ENCODE data around the gene PHRF1. TPM values are rescaled to one million over a fixed set of nuclear protein-coding genes. Genes with fewer than 3 reads are reported as not detected.

Gene PHRF1
- total RNA-seq, 6 donors from 2014 or later = 25.7 to 93.2 (median 37.9) TPM

DNA sequence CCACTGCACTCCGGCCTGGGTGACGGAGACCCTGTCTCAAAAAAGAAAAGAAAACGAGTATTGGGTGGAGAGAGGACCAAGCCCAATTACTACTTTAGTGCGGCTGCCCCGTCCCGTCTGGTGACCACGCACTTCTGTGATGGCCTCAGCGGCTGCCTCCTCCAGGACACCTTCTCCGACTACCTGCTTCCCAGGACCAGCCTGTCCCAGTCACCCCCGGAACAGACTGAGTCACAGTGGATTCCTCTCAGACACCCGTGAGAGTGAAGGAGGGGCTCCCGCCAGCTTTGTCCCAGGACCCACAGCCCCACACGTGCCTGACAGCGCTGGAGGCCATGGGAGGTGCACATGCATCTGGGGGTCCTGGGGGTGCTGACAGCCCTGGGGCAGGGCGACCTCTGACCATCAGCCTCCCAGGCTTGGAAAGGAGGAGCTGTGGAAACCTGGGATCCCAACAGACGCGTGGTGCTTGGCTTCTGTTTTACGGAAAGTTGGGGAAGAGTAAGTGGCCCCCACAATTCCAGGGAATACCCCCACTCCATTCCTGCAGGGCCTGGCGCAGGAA lies 65.6 kb downstream of the PHRF1 start:
- peaks cover 6 to 28% (median 15%) of the 10 kb centered on the region in 4 donors for H3K36me3 ChIP-seq
- WGBS, 2 donors = 98 to 100% methylated on average over 14 to 19 of the region's 19 CpGs
- H3K9me3 ChIP-seq = no peaks in the 10 kb centered on the region
- H3K4me1 ChIP-seq = peaks cover 13 to 36% (median 23%) of the 10 kb centered on the region in 4 donors
- no peak overlapping the region for H3K27ac ChIP-seq
- TF ChIP-seq, protein P1, sequence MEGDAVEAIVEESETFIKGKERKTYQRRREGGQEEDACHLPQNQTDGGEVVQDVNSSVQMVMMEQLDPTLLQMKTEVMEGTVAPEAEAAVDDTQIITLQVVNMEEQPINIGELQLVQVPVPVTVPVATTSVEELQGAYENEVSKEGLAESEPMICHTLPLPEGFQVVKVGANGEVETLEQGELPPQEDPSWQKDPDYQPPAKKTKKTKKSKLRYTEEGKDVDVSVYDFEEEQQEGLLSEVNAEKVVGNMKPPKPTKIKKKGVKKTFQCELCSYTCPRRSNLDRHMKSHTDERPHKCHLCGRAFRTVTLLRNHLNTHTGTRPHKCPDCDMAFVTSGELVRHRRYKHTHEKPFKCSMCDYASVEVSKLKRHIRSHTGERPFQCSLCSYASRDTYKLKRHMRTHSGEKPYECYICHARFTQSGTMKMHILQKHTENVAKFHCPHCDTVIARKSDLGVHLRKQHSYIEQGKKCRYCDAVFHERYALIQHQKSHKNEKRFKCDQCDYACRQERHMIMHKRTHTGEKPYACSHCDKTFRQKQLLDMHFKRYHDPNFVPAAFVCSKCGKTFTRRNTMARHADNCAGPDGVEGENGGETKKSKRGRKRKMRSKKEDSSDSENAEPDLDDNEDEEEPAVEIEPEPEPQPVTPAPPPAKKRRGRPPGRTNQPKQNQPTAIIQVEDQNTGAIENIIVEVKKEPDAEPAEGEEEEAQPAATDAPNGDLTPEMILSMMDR (IDR thresholded peaks at IDR 0.05) = no peak
- TF ChIP-seq EP300 (IDR thresholded peaks at IDR 0.05) = no peak
- peaks cover 0 to 37% (median 18%) of the 10 kb centered on the region in 4 donors for H3K27me3 ChIP-seq
- H3K4me3 ChIP-seq = no peak overlapping the region
- no peak for ATAC-seq (ENCODE audit: low FRiP score in 2 of 2)
- DNase-seq = no peak

DNA sequence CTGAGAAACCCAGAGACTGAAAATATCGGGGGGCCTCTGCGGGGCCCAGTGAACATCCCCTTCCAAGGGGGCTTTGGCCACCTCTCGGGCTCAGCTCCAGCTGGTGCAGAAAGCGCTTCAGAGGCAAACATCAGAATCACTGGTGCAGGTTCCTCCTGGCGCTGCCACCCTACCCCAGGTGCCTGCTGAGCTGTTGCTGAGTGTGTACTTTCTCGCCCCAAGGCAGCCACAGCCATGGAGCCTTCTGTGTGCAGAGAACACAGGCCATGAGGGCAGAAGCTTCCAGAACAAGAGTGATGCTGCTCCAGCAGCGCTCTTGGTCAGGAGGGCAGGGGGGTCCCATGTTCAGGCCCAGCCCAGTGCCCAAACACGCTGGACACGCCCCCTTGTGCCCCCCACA lies 67.1 kb downstream of the PHRF1 start:
- Histone ChIP-seq H3K36me3 (peaks cover 6 to 28% (median 15%) of the 10 kb centered on the region in 4 donors), H3K9me3 (no peaks in the 10 kb centered on the region), H3K4me3 (no peak overlapping the region), H3K4me1 (peaks cover 3 to 25% (median 15%) of the 10 kb centered on the region in 4 donors), H3K27me3 (peaks cover 0 to 22% (median 6%) of the 10 kb centered on the region in 4 donors), H3K27ac (no peak overlapping the region)
- 91 to 95% methylated on average over 4 to 8 of the region's 9 CpGs for WGBS, 2 donors
- ATAC-seq (ENCODE audit: low FRiP score in 2 of 2) = no peak
- no peak for TF ChIP-seq POLR2A (IDR thresholded peaks at IDR 0.05)
- TF ChIP-seq, protein P1 (IDR thresholded peaks at IDR 0.05) = no peak
- no peak for TF ChIP-seq EP300 (IDR thresholded peaks at IDR 0.05)
- no peak for TF ChIP-seq POLR2AphosphoS5 (IDR thresholded peaks at IDR 0.05)
- no peak for DNase-seq

DNA sequence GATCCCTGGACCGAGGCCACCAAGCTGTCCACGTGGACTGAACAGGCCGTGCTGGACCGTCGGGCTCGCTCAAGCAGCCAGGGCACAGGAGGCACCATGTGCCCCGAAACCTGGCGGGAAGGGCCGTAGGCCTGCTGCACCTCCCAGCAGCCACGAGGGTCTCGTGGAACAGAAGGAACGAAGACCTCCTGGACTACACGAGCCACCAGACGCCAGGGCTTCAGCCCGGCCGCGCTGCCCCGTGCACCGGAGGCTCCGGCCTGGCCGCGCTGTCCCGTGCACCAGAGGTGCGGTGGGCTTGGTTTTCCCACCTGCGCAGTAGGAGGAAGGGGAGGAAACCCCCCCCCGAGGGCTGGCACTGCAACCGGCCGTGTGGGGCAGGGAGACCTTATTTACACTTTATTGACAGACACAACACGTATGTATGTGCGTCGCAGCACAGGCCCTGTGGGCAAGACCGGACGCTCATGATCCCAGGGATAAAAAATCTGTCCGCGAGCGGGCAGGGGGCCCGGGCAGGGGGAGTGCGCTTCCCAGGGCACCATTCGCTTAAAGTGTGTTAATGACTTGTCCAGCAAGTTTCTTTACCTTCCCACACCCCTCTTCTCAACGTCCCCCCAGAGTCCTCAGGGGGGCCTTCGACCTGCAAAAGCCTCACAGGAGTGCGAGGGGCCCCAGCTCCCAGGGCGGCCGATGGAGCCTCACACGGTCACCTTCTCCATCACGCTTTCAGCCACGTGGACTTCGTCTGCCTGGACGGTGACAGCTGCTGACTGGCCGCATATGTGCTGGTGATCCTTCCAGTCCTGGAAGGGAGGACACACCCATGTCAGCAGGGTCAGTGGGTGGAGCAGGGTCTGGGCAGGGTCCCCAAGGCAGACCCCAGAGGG lies 67.8 kb downstream of the PHRF1 start:
- TF ChIP-seq POLR2AphosphoS5 (IDR thresholded peaks at IDR 0.05) (no peak), EP300 (IDR thresholded peaks at IDR 0.05) (no peak), POLR2A (IDR thresholded peaks at IDR 0.05) (no peak)
- TF ChIP-seq, protein P1 (IDR thresholded peaks at IDR 0.05) = no peak

DNA sequence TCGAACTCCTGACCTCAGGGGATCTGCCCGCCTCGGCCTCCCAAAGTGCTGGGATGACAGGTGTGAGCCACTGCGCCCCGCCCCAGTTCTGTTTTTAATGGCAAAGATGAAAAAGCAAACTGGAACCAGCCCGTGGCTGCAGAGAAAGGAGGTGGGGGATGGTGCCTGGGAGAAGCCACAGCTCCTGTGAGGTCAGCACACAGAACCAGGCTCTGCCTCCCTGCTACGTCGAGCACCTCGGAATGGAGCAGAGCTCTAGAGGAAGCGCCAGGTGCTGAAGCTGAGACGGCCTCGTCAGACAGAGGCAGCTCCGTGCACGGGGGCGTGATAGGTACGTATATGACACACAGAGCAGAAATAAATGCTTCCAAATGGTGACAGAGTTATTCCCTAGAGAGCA lies 69.3 kb downstream of the PHRF1 start:
- DNase-seq (no peak), ATAC-seq (ENCODE audit: low FRiP score in 2 of 2) (no peak)
- Histone ChIP-seq H3K4me3 (no peak overlapping the region), H3K36me3 (peaks cover 6 to 28% (median 16%) of the 10 kb centered on the region in 4 donors), H3K9me3 (no peaks in the 10 kb centered on the region), H3K27ac (no peak overlapping the region), H3K27me3 (peaks cover 0 to 2% (median 0%) of the 10 kb centered on the region in 4 donors), H3K4me1 (peaks cover 0 to 3% (median under 1%) of the 10 kb centered on the region in 4 donors)
- WGBS, 2 donors = 84 to 89% methylated on average over 16 of the region's 16 CpGs
- TF ChIP-seq POLR2A (IDR thresholded peaks at IDR 0.05) (no peak), EP300 (IDR thresholded peaks at IDR 0.05) (no peak), POLR2AphosphoS5 (IDR thresholded peaks at IDR 0.05) (no peak)
- TF ChIP-seq, protein P1 (IDR thresholded peaks at IDR 0.05) = no peak

More for the DNA sequence above, 67.8 kb downstream of the PHRF1 start:
- H3K36me3 ChIP-seq = peaks cover 6 to 28% (median 15%) of the 10 kb centered on the region in 4 donors
- H3K4me1 ChIP-seq = peaks cover 3 to 18% (median 12%) of the 10 kb centered on the region in 4 donors
- H3K27ac ChIP-seq = no peak overlapping the region
- peaks cover 0 to 17% (median 3%) of the 10 kb centered on the region in 4 donors for H3K27me3 ChIP-seq
- H3K4me3 ChIP-seq = no peak overlapping the region
- ATAC-seq (ENCODE audit: low FRiP score in 2 of 2) = no peak
- DNase-seq = no peak
- WGBS, 2 donors = 85 to 92% methylated on average over 41 to 44 of the region's 50 CpGs
- no peaks in the 10 kb centered on the region for H3K9me3 ChIP-seq

Measured in upper lobe of left lung (tissue), 6 donors.